ENCODE measurements around the gene DNAJC27. TPM values are rescaled to one million over a fixed set of nuclear protein-coding genes. Genes with fewer than 3 reads are reported as not detected.

The DNAJC27 gene
- total and polyA plus RNA-seq, 2 experiments from 2014 or later, result 1.3 to 2.9 TPM

DNA sequence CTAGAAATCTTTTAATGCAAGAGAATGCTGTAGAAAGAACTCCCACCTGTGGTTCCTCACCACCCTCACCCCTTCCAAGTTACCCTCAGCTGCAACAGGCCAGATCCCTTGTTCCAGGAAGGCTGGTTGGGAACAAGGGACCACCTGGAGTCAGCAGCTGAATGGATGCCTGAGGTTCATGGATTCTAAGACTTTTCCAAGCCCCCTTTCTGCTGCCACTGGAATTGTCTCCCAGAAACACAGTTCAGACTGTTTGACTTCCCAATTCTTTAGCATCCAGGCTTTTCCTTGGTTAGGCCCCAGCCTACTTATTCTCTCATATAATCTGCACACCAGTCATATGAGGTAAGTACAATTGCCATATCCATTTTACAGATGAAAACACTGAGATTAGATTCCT lies 43.7 kb downstream of the DNAJC27 start:
- Histone ChIP-seq H4K20me1 (ENCODE audit: insufficient read depth) (no peaks in the 10 kb centered on the region), H3K79me2 (ENCODE audit: insufficient read depth) (no peaks in the 10 kb centered on the region), H3K36me3 (ENCODE audit: low read depth) (no peaks in the 10 kb centered on the region), H3K27me3 (replicated peaks; ENCODE audit: insufficient read depth) (no peaks in the 10 kb centered on the region), H3K9ac (no peak overlapping the region), H3F3A (ENCODE audit: insufficient read depth) (no peaks in the 10 kb centered on the region), H3K9me2 (ENCODE audit: insufficient read depth) (no peaks in the 10 kb centered on the region), H3K4me3 (no peak overlapping the region), H3K9me3 (ENCODE audit: low read depth) (no peaks in the 10 kb centered on the region), H3K4me1 (ENCODE audit: insufficient read depth) (0 out of 2 replicates have a peak, but pooled peaks cover 12% of the 10 kb centered on the region), H3K27ac (no peak overlapping the region), H2AFZ (no peak overlapping the region), H3K4me2 (ENCODE audit: unreplicated experiment) (no peak overlapping the region)
- no peak for DNase-seq
- no peak for TF ChIP-seq EZH2 (IDR thresholded peaks at IDR 0.05; ENCODE audit: insufficient read depth, poor library complexity, severe bottlenecking)
- TF ChIP-seq EZH2phosphoT487 (IDR thresholded peaks at IDR 0.05; ENCODE audit: insufficient read depth, low read depth), result no peak
- in situ Hi-C loops (cut with MboI), result no loop called here

GRCh38 chr2:24926602-24927252 lies 45.0 kb downstream of the DNAJC27 start:
- Histone ChIP-seq H3K4me3 (peak overlapping the region; percentile 20; the same call in 1 of the 2 replicates), H3K79me2 (ENCODE audit: insufficient read depth) (no peaks in the 10 kb centered on the region), H3K36me3 (ENCODE audit: low read depth) (no peaks in the 10 kb centered on the region), H3K27me3 (replicated peaks; ENCODE audit: insufficient read depth) (no peaks in the 10 kb centered on the region), H3K9ac (peak overlapping the region; percentile 47), H3K4me2 (ENCODE audit: unreplicated experiment) (peak overlapping the region; percentile 58), H3K27ac (no peak overlapping the region), H3K4me1 (ENCODE audit: insufficient read depth) (0 out of 2 replicates have a peak, but pooled peaks cover 12% of the 10 kb centered on the region), H4K20me1 (ENCODE audit: insufficient read depth) (no peaks in the 10 kb centered on the region), H2AFZ (peak overlapping the region; percentile 89), H3K9me2 (ENCODE audit: insufficient read depth) (no peaks in the 10 kb centered on the region), H3K9me3 (ENCODE audit: low read depth) (no peaks in the 10 kb centered on the region), H3F3A (ENCODE audit: insufficient read depth) (no peaks in the 10 kb centered on the region)
- in situ Hi-C loops (cut with MboI), result no loop called here
- WGBS, 2 experiments (ENCODE audit: low coverage in 1 of 2, low lambda C conversion rate in 2 of 2, missing lambda C conversion rate in 2 of 2), result 9 to 15% methylated on average over 28 to 33 of the region's 33 CpGs
- TF ChIP-seq EZH2phosphoT487 (IDR thresholded peaks at IDR 0.05; ENCODE audit: insufficient read depth, low read depth) (no peak), EZH2 (IDR thresholded peaks at IDR 0.05; ENCODE audit: insufficient read depth, poor library complexity, severe bottlenecking) (no peak)
- DNase-seq, result peak; percentile 79

DNA sequence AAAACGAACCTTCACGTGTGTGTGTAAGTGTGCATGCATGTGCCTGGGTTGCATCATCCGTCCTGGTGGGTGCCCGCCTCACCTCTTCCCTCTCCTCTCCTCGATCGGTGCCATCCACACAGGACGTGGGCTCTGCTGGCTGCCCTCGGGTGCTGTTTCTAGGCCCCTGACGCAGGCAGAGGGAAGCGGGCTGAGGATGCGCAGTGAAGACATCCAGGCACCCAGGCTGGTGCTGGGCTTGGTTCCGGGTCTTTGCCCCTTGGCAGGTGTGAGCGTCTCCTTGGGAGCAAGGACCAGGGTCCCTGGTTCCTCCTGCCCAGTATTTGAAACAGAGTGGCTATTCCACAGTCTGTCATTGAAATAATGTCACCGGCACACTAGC lies 45.5 kb downstream of the DNAJC27 start:
- no peak for DNase-seq
- H3K27ac ChIP-seq, result no peak overlapping the region
- H3K4me2 ChIP-seq (ENCODE audit: unreplicated experiment), result peak overlapping the region; percentile 58

DNA sequence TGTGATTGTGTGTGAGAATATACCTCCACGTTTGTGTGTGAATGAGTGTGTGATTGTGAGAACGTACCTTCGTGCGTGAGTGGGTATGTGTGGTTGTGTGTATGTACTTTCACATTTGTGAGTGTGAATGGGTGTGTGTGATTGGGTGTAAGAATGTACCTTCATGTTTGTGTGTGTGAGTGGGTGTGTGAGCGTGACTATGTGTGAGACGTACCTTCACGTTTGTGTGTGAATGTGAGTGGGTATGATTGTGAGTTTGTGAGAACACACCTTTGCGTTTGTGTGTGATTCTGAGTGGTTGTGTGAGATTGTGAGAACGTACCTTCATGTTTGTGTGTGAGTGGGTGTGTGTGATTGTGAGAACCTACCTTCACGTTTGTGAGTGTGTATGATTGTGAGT lies 45.9 kb downstream of the DNAJC27 start:
- in situ Hi-C loops (cut with MboI), result no loop called here
- Histone ChIP-seq H3K4me2 (ENCODE audit: unreplicated experiment) (no peak overlapping the region), H3K36me3 (ENCODE audit: low read depth) (no peaks in the 10 kb centered on the region), H3K27ac (no peak overlapping the region), H3K9ac (no peak overlapping the region), H4K20me1 (ENCODE audit: insufficient read depth) (no peaks in the 10 kb centered on the region), H2AFZ (no peak overlapping the region), H3K27me3 (replicated peaks; ENCODE audit: insufficient read depth) (no peaks in the 10 kb centered on the region), H3K4me1 (ENCODE audit: insufficient read depth) (0 out of 2 replicates have a peak, but pooled peaks cover 8% of the 10 kb centered on the region), H3K4me3 (no peak overlapping the region), H3F3A (ENCODE audit: insufficient read depth) (0 out of 2 replicates have a peak, but pooled peaks cover 3% of the 10 kb centered on the region), H3K9me2 (ENCODE audit: insufficient read depth) (no peaks in the 10 kb centered on the region), H3K79me2 (ENCODE audit: insufficient read depth) (no peaks in the 10 kb centered on the region), H3K9me3 (ENCODE audit: low read depth) (no peaks in the 10 kb centered on the region)
- TF ChIP-seq EZH2 (IDR thresholded peaks at IDR 0.05; ENCODE audit: insufficient read depth, poor library complexity, severe bottlenecking), result no peak
- no peak for TF ChIP-seq EZH2phosphoT487 (IDR thresholded peaks at IDR 0.05; ENCODE audit: insufficient read depth, low read depth)
- DNase-seq, result no peak
- WGBS, 2 experiments (ENCODE audit: low coverage in 1 of 2, low lambda C conversion rate in 2 of 2, missing lambda C conversion rate in 2 of 2), result 98 to 99% methylated on average over 10 of the region's 10 CpGs

More for the DNA sequence above, 45.5 kb downstream of the DNAJC27 start:
- Histone ChIP-seq H2AFZ (peak overlapping the region; percentile 89), H3K79me2 (ENCODE audit: insufficient read depth) (no peaks in the 10 kb centered on the region), H3K4me3 (0 out of 2 replicates have a peak overlapping the region, but pooled peaks have one; percentile 20), H3K36me3 (ENCODE audit: low read depth) (no peaks in the 10 kb centered on the region), H3K9ac (peak overlapping the region; percentile 47), H3K27me3 (replicated peaks; ENCODE audit: insufficient read depth) (no peaks in the 10 kb centered on the region), H4K20me1 (ENCODE audit: insufficient read depth) (no peaks in the 10 kb centered on the region), H3K9me3 (ENCODE audit: low read depth) (no peaks in the 10 kb centered on the region), H3F3A (ENCODE audit: insufficient read depth) (no peaks in the 10 kb centered on the region), H3K9me2 (ENCODE audit: insufficient read depth) (no peaks in the 10 kb centered on the region), H3K4me1 (ENCODE audit: insufficient read depth) (0 out of 2 replicates have a peak, but pooled peaks cover 12% of the 10 kb centered on the region)
- no peak for TF ChIP-seq EZH2 (IDR thresholded peaks at IDR 0.05; ENCODE audit: insufficient read depth, poor library complexity, severe bottlenecking)
- no peak for TF ChIP-seq EZH2phosphoT487 (IDR thresholded peaks at IDR 0.05; ENCODE audit: insufficient read depth, low read depth)
- in situ Hi-C loops (cut with MboI), result no loop called here
- 89 to 90% methylated on average over 10 to 14 of the region's 14 CpGs for WGBS, 2 experiments (ENCODE audit: low coverage in 1 of 2, low lambda C conversion rate in 2 of 2, missing lambda C conversion rate in 2 of 2)
